HepG2 (cell line): ENCODE data around the gene SMCHD1. TPM values are rescaled to one million over a fixed set of nuclear protein-coding genes. Genes with fewer than 3 reads are reported as not detected.

Experiments used
- ADNP ChIP-seq: sonication (generic); formaldehyde crosslinking; IDR thresholded peaks from 2 replicates; pipeline ENCODE4 v1.4.0; 2020; ENCODE audit warnings: missing genetic modification reagents
- ATM ChIP-seq: fragments of 450-650 bp; IDR thresholded peaks from 2 replicates; pipeline ENCODE4 v1.7.1; 2017; ENCODE audit warnings: mild to moderate bottlenecking, borderline replicate concordance
- BRD4 ChIP-seq: sonication (generic); formaldehyde crosslinking; IDR thresholded peaks from 2 replicates; pipeline ENCODE4 v1.4.0; 2020; ENCODE audit warnings: missing genetic modification reagents
- CHD4 ChIP-seq: fragments of 200-600 bp; sonication (generic); IDR thresholded peaks from 2 replicates; pipeline ENCODE4 v1.7.0; 2017; ENCODE audit warnings: mild to moderate bottlenecking, low read length, borderline replicate concordance
- FOXK2 ChIP-seq: fragments of 450-650 bp; IDR thresholded peaks from 2 replicates; pipeline ENCODE4 v1.6.1; 2016
- GPN1 ChIP-seq: sonication (generic); formaldehyde crosslinking; IDR thresholded peaks from 2 replicates; pipeline ENCODE4 v1.5.1; 2020; ENCODE audit warnings: missing genetic modification reagents, borderline replicate concordance
- GZF1 ChIP-seq: sonication (generic); formaldehyde crosslinking; IDR thresholded peaks from 2 replicates; pipeline ENCODE4 v1.5.1; 2020; ENCODE audit warnings: mild to moderate bottlenecking, missing genetic modification reagents
- HIC2 ChIP-seq: sonication (generic); formaldehyde crosslinking; IDR thresholded peaks from 2 replicates; pipeline ENCODE4 v1.9.0; 2022; ENCODE audit warnings: low read depth, missing genetic modification reagents
- HNRNPL ChIP-seq: fragments of 200-400 bp; formaldehyde crosslinking; IDR thresholded peaks from 2 replicates; pipeline ENCODE4 v1.6.1; 2017; ENCODE audit warnings: mild to moderate bottlenecking, low read depth, low read length
- KDM5B ChIP-seq: sonication (generic); formaldehyde crosslinking; IDR thresholded peaks from 2 replicates; pipeline ENCODE4 v1.4.0; 2020; ENCODE audit warnings: missing genetic modification reagents, mild to moderate bottlenecking, borderline replicate concordance
- MATR3 ChIP-seq: sonication (generic); formaldehyde crosslinking; IDR thresholded peaks from 2 replicates; pipeline ENCODE4 v1.4.0; 2020; ENCODE audit warnings: missing genetic modification reagents
- NCOA1 ChIP-seq: sonication (generic); formaldehyde crosslinking; IDR thresholded peaks from 2 replicates; pipeline ENCODE4 v1.9.0; 2021; ENCODE audit warnings: missing genetic modification reagents
- NR2F2 ChIP-seq: IDR thresholded peaks from 2 replicates; pipeline ENCODE4 v1.6.1; 2012; ENCODE audit warnings: low read depth, inconsistent platforms, borderline replicate concordance
- NRL ChIP-seq: sonication (generic); formaldehyde crosslinking; IDR thresholded peaks from 2 replicates; pipeline ENCODE4 v1.5.0; 2020; ENCODE audit warnings: missing genetic modification reagents, mild to moderate bottlenecking, moderate library complexity, borderline replicate concordance
- PAF1 ChIP-seq: IDR thresholded peaks from 2 replicates; pipeline ENCODE4 v1.6.1; 2016; ENCODE audit warnings: missing genetic modification reagents, missing compliant biosample characterization
- PITX1 ChIP-seq: sonication (generic); formaldehyde crosslinking; IDR thresholded peaks from 2 replicates; pipeline ENCODE4 v1.5.1; 2020; ENCODE audit warnings: mild to moderate bottlenecking, missing genetic modification reagents
- RFX1 ChIP-seq: fragments of 450-650 bp; IDR thresholded peaks from 2 replicates; pipeline ENCODE4 v1.6.1; 2017
- RNF219 ChIP-seq: sonication (generic); formaldehyde crosslinking; IDR thresholded peaks from 2 replicates; pipeline ENCODE4 v1.5.0; 2020; ENCODE audit warnings: mild to moderate bottlenecking, missing genetic modification reagents
- THYN1 ChIP-seq: sonication (generic); formaldehyde crosslinking; IDR thresholded peaks from 2 replicates; pipeline ENCODE4 v1.8.1; 2023; ENCODE audit warnings: low read depth, mild to moderate bottlenecking, moderate library complexity, missing genetic modification reagents, borderline replicate concordance
- ZNF230 ChIP-seq: sonication (generic); formaldehyde crosslinking; IDR thresholded peaks from 2 replicates; pipeline ENCODE4 v1.4.0; 2020; ENCODE audit warnings: mild to moderate bottlenecking, missing genetic modification reagents
- ZNF451 ChIP-seq: sonication (generic); formaldehyde crosslinking; IDR thresholded peaks from 2 replicates; pipeline ENCODE4 v1.5.0; 2020; ENCODE audit warnings: mild to moderate bottlenecking, missing genetic modification reagents
- ZNF619 ChIP-seq: sonication (generic); formaldehyde crosslinking; IDR thresholded peaks from 2 replicates; pipeline ENCODE4 v1.4.0; 2020; ENCODE audit warnings: mild to moderate bottlenecking, missing genetic modification reagents
- ZNF687 ChIP-seq: sonication (generic); formaldehyde crosslinking; IDR thresholded peaks from 2 replicates; pipeline ENCODE4 v1.5.1; 2020; ENCODE audit warnings: mild to moderate bottlenecking, missing genetic modification reagents, moderate library complexity
- polyA plus RNA-seq, 8 experiments: library from polyadenylated mRNA; depleted of rRNA in 3 of 8; stranded (reverse) in 7 of 8; unstranded in 1 of 8; fragments of >200 nt; fragmentation: Illumina TruSeq in 4 of 8; extraction: Trizol in 4 of 8; gene quantifications; 2 replicates each; pipeline versions ENCODE4 v1.2.1 to v1.2.3, GENCODE V29; 2011 to 2016; ENCODE audit warnings: low read depth in 4 of 8, missing spikeins in 1 of 8, mixed read lengths in 1 of 8; ENCODE audit not compliant: insufficient read depth in 1 of 8
- total RNA-seq, 5 experiments: library from RNA; depleted of rRNA; stranded (reverse); fragments of >200 nt; fragmentation: Illumina TruSeq; extraction: Trizol; gene quantifications; 2 replicates each; pipeline ENCODE4 v1.2.3, GENCODE V29; 2016; ENCODE audit warnings: low read depth in 1 of 5

Gene SMCHD1
- total and polyA plus RNA-seq, 2 of the 13 experiments (the other 11 are each of a cell fraction or from before 2014, with no cell fraction given) = 21.4 to 93.6 TPM

- TF ChIP-seq HIC2 (CRISPR knock-in tag) = 0 out of 2 replicates have a peak, but pooled peaks have one; percentile 54
- peak; percentile 73; the same call in 1 of the 2 replicates for TF ChIP-seq NCOA1 (CRISPR knock-in tag)
- TF ChIP-seq KDM5B (CRISPR knock-in tag) = peak; percentile 95
- 0 out of 2 replicates have a peak, but pooled peaks have one; percentile 42 for TF ChIP-seq GPN1 (CRISPR knock-in tag)
- no peak for TF ChIP-seq PITX1 (CRISPR knock-in tag)
- TF ChIP-seq ZNF687 = peak; percentile 94
- TF ChIP-seq FOXK2 = no peak
- no peak for TF ChIP-seq THYN1 (CRISPR knock-in tag)
- peak; percentile 80; the same call in 1 of the 2 replicates for TF ChIP-seq RNF219 (CRISPR knock-in tag)
- TF ChIP-seq ZNF451 (CRISPR knock-in tag) = peak; percentile 66; the same call in 1 of the 2 replicates
- TF ChIP-seq ZNF230 (CRISPR knock-in tag) = no peak
- no peak for TF ChIP-seq CHD4
- TF ChIP-seq ZNF619 (CRISPR knock-in tag) = no peak
- TF ChIP-seq GZF1 (CRISPR knock-in tag) = 0 out of 2 replicates have a peak, but pooled peaks have one; percentile 60
- 0 out of 2 replicates have a peak, but pooled peaks have one; percentile 32 for TF ChIP-seq BRD4
- no peak for TF ChIP-seq ATM
- no peak for TF ChIP-seq PAF1 (CRISPR knock-in tag)
- TF ChIP-seq MATR3 (CRISPR knock-in tag) = no peak
- TF ChIP-seq RFX1 = no peak
- peak; percentile 53; the same call in 1 of the 2 replicates for TF ChIP-seq NRL (CRISPR knock-in tag)
- no peak for TF ChIP-seq ADNP (CRISPR knock-in tag)
- TF ChIP-seq NR2F2 = peak; percentile 5; the same call in 1 of the 2 replicates
- TF ChIP-seq HNRNPL = peak; percentile 76; the same call in 1 of the 2 replicates
These were observed at the start of gene SMCHD1 (continued) for GRCh38 chr18:2655178-2655953.
